Testis (tissue), 3 donors: ENCODE data around the gene PCSK5. TPM values are rescaled to one million over a fixed set of nuclear protein-coding genes. Genes with fewer than 3 reads are reported as not detected.

Source experiments
- DNase-seq: peaks from one replicate; pipeline ENCODE4 v3.0.0-alpha.2; 2019
- H3K27ac ChIP-seq, 2 donors: fragments of 200-600 bp; sonication (generic); one replicate each; pipeline ENCODE4 v1.5.1; 2019
- H3K27me3 ChIP-seq: fragments of 200-600 bp; sonication (generic); one replicate; pipeline ENCODE4 v1.5.1; 2019
- H3K36me3 ChIP-seq: fragments of 200-600 bp; sonication (generic); one replicate; pipeline ENCODE4 v1.5.1; 2017; ENCODE audit warnings: low read depth; ENCODE audit errors: missing control alignments
- H3K4me1 ChIP-seq: fragments of 200-600 bp; sonication (generic); one replicate; pipeline ENCODE4 v1.5.1; 2019
- H3K4me3 ChIP-seq, 2 donors: fragments of 200-600 bp; sonication (generic); one replicate each; pipeline ENCODE4 v1.5.1; 2017 to 2019
- H3K9me3 ChIP-seq: fragments of 200-600 bp; sonication (generic); one replicate; pipeline ENCODE4 v1.5.1; 2017
- POLR2A ChIP-seq: fragments of 450-650 bp; IDR thresholded peaks from one replicate; pipeline ENCODE4 v1.6.1; 2017; ENCODE audit warnings: antibody characterized with exemption, mild to moderate bottlenecking, moderate library complexity
- WGBS, 2 donors: methylation state at CpG; one replicate each; pipeline ENCODE4 v1.1.5; 2018; 5-methylcytosine and 5-hydroxymethylcytosine counted together
- intact Hi-C: fragments of 100-400 bp; cut with DNase I; formaldehyde crosslinking; loops from one replicate; pipeline ENCODE4 v1.15.1; 2023; ENCODE audit warnings: low total_unique reads
- polyA plus RNA-seq: library from polyadenylated mRNA; stranded (reverse); fragments of 350-450 nt; fragmentation: Illumina TruSeq; extraction: RNeasy Lipid Tissue Mini Kit (QIAGEN cat#74804); gene quantifications from one replicate; pipeline ENCODE4 v1.2.3, GENCODE V29; 2014; ENCODE audit warnings: low read depth, low replicate concordance; ENCODE audit not compliant: insufficient read depth
- total RNA-seq, 2 donors: library from RNA; depleted of rRNA; stranded (reverse); fragments of >200 nt; gene quantifications; one replicate each; pipeline ENCODE4 v1.2.3, GENCODE V29; 2016
- TF ChIP-seq, protein P1 (sequence below), 3 experiments: fragments of 450-650 bp in 2 of 3; fragments of 200-600 bp in 1 of 3; sonication (generic) in 1 of 3; IDR thresholded peaks; one replicate each; pipeline ENCODE4 v1.5.1; 2016 to 2019; ENCODE audit warnings: antibody characterized with exemption in 3 of 3, mild to moderate bottlenecking in 2 of 3, moderate library complexity in 1 of 3

The PCSK5 gene
- total and polyA plus RNA-seq, 3 donors from 2014 or later, result 9.4 to 50.6 (median 27.5) TPM

DNA sequence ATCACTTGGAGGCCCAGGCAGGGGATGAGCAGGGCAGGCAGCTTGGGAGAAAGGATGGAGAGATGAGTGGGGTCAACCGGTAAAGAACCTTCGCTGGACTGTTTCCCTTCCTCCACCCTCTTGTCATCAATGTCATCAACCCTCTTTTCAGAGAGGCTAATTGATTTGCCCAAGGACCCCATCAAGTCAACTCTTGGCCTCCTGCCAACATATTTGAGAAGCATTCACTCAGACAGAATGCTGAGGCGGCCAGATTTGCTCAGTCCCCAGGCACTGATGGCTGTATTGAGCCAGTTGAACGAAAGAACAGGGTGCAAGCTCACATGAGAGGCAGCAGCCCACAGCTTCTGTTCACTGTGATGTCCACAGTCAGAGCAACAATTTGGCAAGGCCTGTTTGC, 310.3 kb downstream of the PCSK5 start:
- H3K4me1 ChIP-seq, result peaks cover 3% of the 10 kb centered on the region
- no peaks in the 10 kb centered on the region for H3K36me3 ChIP-seq
- H3K27me3 ChIP-seq, result no peaks in the 10 kb centered on the region
- no peak overlapping the region for H3K27ac ChIP-seq
- H3K9me3 ChIP-seq, result no peaks in the 10 kb centered on the region
- no peak for DNase-seq
- WGBS, 2 donors, result 80 to 95% methylated on average over 3 to 4 of the region's 4 CpGs
- TF ChIP-seq, protein P1, sequence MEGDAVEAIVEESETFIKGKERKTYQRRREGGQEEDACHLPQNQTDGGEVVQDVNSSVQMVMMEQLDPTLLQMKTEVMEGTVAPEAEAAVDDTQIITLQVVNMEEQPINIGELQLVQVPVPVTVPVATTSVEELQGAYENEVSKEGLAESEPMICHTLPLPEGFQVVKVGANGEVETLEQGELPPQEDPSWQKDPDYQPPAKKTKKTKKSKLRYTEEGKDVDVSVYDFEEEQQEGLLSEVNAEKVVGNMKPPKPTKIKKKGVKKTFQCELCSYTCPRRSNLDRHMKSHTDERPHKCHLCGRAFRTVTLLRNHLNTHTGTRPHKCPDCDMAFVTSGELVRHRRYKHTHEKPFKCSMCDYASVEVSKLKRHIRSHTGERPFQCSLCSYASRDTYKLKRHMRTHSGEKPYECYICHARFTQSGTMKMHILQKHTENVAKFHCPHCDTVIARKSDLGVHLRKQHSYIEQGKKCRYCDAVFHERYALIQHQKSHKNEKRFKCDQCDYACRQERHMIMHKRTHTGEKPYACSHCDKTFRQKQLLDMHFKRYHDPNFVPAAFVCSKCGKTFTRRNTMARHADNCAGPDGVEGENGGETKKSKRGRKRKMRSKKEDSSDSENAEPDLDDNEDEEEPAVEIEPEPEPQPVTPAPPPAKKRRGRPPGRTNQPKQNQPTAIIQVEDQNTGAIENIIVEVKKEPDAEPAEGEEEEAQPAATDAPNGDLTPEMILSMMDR (IDR thresholded peaks at IDR 0.05), result no peak
- TF ChIP-seq POLR2A, result no peak
- intact Hi-C loops, result no loop called here
- no peak overlapping the region for H3K4me3 ChIP-seq

DNA sequence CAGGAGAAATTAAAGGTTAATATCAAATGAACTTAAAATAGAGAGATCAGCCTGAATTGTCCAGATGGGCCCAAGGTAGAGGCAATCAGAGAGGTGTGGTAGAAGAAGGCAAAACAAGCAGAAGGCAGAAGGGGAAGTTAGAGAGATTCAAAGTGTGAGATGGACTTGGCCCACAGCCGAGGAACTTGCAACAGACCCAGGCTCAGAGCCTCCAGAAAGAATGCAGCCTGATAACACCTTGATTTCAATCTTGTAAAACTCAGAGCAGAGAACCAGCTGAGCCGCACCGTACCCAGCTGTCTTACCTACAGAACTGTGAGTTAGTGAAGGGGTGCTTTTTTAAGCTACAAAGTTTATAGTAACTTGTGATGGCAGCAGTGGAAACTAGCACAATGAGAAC, 312.9 kb downstream of the PCSK5 start:
- no peak overlapping the region for H3K27ac ChIP-seq
- no peaks in the 10 kb centered on the region for H3K27me3 ChIP-seq
- H3K4me1 ChIP-seq, result peaks cover 3% of the 10 kb centered on the region
- H3K9me3 ChIP-seq, result no peaks in the 10 kb centered on the region
- TF ChIP-seq POLR2A, result no peak
- TF ChIP-seq, protein P1 (IDR thresholded peaks at IDR 0.05), result no peak
- 34 to 59% methylated on average over 3 of the region's 3 CpGs for WGBS, 2 donors
- no peaks in the 10 kb centered on the region for H3K36me3 ChIP-seq
- H3K4me3 ChIP-seq, result no peak overlapping the region
- intact Hi-C loops, result no loop called here
- peak; percentile 60 for DNase-seq

DNA sequence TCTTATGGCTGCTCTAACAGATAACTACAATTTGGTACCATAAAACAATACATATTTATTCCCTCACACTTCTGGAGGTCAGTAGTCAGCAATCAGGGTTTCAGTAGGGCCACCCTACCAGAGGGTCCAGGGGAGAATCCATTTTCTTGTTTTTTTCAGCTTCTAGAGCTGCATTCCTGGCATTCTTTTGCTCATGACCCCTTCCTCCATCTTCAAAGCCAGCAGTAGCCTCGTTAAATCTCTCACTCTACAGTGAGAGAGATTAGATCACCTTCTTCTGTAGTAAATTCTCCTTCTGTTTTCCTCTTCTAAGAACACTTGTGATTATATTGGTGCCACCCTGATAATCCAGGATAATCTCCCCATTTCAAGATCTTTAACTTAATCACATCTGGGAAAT, 316.3 kb downstream of the PCSK5 start:
- TF ChIP-seq POLR2A, result no peak
- TF ChIP-seq, protein P1 (IDR thresholded peaks at IDR 0.05), result no peak
- no peak for DNase-seq
- H3K27me3 ChIP-seq, result no peaks in the 10 kb centered on the region
- intact Hi-C loops, result no loop called here
- H3K27ac ChIP-seq, result no peak overlapping the region
- H3K4me1 ChIP-seq, result peaks cover 3% of the 10 kb centered on the region
- no peaks in the 10 kb centered on the region for H3K36me3 ChIP-seq
- H3K4me3 ChIP-seq, result no peak overlapping the region
- H3K9me3 ChIP-seq, result no peaks in the 10 kb centered on the region
- 48 to 63% methylated on average over 1 of the region's 1 CpG for WGBS, 2 donors

DNA sequence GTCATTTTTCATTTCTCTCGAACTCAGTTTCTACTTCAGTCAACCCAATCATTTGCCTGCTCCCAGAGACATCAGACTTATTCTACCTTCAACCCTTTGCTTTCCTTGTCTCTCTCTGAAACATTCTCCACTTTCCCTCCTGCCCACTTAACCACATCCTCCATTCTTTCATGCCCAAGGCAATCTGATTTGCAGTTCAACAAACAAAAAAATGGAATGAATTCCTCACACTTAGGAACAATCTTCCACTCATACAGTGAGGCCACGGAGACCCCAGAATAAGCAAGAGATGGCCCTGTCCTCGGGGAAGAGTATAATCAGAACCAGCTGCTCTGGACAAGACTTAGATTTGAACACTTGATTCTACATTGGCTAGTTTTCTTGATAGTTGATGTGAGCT, 323.3 kb downstream of the PCSK5 start:
- Histone ChIP-seq H3K4me3 (no peak overlapping the region), H3K9me3 (no peaks in the 10 kb centered on the region), H3K27me3 (no peaks in the 10 kb centered on the region), H3K4me1 (no peaks in the 10 kb centered on the region), H3K36me3 (no peaks in the 10 kb centered on the region), H3K27ac (no peak overlapping the region)
- TF ChIP-seq POLR2A, result no peak
- TF ChIP-seq, protein P1 (IDR thresholded peaks at IDR 0.05), result no peak
- WGBS, 2 donors, result 93 to 96% methylated on average over 3 of the region's 3 CpGs
- DNase-seq, result no peak
- intact Hi-C loops, result no loop called here

DNA sequence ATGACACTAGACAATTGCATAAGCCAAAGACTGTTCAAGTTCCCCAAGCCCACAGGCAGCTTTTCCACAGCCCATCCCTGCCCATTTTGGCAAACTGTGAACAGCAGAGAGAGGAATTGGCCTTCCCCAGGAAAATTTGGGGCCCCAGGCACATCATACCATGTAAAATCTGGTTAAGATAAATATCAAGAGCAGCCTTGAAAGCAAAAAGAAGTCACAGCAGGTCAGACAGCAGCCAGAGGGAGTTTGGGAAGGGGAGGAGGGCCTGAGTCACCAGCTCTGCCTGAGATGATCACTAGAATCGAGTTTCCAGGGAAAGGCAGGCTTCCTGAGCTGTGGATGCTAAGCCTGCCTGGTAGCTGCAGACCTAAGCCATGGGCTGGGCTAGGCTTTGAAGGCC, 324.6 kb downstream of the PCSK5 start:
- Histone ChIP-seq H3K4me1 (no peaks in the 10 kb centered on the region), H3K4me3 (no peak overlapping the region), H3K9me3 (no peaks in the 10 kb centered on the region), H3K27me3 (no peaks in the 10 kb centered on the region), H3K27ac (no peak overlapping the region), H3K36me3 (no peaks in the 10 kb centered on the region)
- DNase-seq, result no peak
- WGBS, 2 donors, result 75 to 81% methylated on average over 1 of the region's 1 CpG
- intact Hi-C loops, result no loop called here
- no peak for TF ChIP-seq POLR2A
- TF ChIP-seq, protein P1 (IDR thresholded peaks at IDR 0.05), result no peak
